Effector memory CD8-positive, alpha-beta T cell (primary cell): ENCODE measurements around the gene VPS35L.

Experiments used
- ATAC-seq: fragments of 150-1000 bp; cut with Tn5 transposase; replicated peaks from 2 replicates; pipeline ENCODE4 v1.10.0; 2021; ENCODE audit warnings: mild to moderate bottlenecking, moderate library complexity
- DNase-seq, 3 experiments: peaks; one replicate each; pipeline ENCODE4 v3.0.0; 2021
- H3K27ac Mint-ChIP-seq, 2 donors: one replicate each; pipeline ENCODE4 v1.8.0; 2022; ENCODE audit warnings: mild to moderate bottlenecking in 2 of 2, mixed read lengths in 2 of 2, moderate library complexity in 2 of 2
- H3K27me3 Mint-ChIP-seq, 2 donors: one replicate each; pipeline ENCODE4 v1.8.0; 2022; ENCODE audit warnings: mixed read lengths in 2 of 2
- H3K36me3 Mint-ChIP-seq: one replicate; pipeline ENCODE4 v1.8.0; 2022; ENCODE audit warnings: mild to moderate bottlenecking, moderate library complexity, mixed read lengths; ENCODE audit not compliant: insufficient read depth
- H3K4me1 Mint-ChIP-seq, 2 donors: one replicate each; pipeline ENCODE4 v1.8.0; 2022; ENCODE audit warnings: low read depth in 2 of 2, mixed read lengths in 2 of 2
- H3K4me3 Mint-ChIP-seq, 2 donors: one replicate each; pipeline ENCODE4 v1.8.0; 2022; ENCODE audit warnings: mild to moderate bottlenecking in 2 of 2, mixed read lengths in 2 of 2, moderate library complexity in 2 of 2
- H3K9me3 Mint-ChIP-seq, 2 donors: one replicate each; pipeline ENCODE4 v1.8.0; 2022; ENCODE audit warnings: mixed read lengths in 2 of 2

VPS35L gene

DNA sequence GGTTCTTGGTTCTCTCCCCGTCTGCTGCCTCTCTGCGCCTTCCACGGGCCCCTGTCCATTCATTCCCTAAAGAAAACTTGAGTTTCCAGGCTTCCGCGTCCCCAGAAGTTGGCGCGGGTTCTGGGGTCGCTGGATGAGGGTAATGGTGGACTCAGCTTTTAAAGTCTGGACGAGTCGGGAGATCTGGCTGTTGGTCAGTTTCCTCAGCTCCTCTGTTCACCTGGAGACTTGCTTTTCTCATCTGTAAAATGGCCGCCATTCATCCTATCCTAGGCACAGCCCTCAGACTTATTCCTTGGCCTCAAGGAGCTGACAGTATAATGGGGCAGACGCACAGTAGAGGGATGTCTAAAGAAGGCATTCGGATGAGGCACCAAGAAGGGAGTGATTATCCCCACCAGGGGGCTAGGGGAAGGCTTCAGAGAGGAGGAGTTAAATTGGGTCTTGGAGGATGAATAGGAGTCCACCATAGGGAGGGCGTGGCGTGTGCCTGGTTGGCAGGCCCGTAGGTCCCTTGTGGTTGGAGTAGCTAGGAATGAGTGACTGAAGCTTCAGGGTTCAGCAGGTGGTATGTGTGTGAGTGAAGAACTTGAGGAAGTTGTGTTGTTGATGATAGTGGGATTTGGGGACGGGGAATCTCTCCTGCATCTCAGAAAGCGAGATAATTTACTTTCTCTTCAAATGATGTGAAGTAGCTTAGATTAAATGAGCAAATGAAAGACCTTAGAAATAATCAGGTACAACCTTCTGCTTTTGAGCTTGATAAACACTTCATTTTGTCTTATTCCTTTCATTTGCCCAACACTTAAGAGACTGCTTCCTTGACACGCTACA, 652 bp downstream of the VPS35L start:
- Mint-ChIP-seq H3K9me3 (no peaks in the 10 kb centered on the region), H3K36me3 (peaks cover 9% of the 10 kb centered on the region), H3K27me3 (no peaks in the 10 kb centered on the region), H3K27ac (peak overlapping the region; percentile 95 to 96), H3K4me3 (peak overlapping the region; percentile 94 to 95), H3K4me1 (peaks cover 9 to 16% of the 10 kb centered on the region in 2 donors)
- ATAC-seq = no peak
- DNase-seq = peak in 2 of 3 experiments; percentile 6 to 9

- H3K4me3 Mint-ChIP-seq = no peak overlapping the region
- no peak overlapping the region for H3K27ac Mint-ChIP-seq
- H3K27me3 Mint-ChIP-seq = no peaks in the 10 kb centered on the region
- no peaks in the 10 kb centered on the region for H3K9me3 Mint-ChIP-seq
- ATAC-seq (no peak), DNase-seq (peak; percentile 35 to 42 (median 37))
- H3K4me1 Mint-ChIP-seq = peaks cover 12 to 16% of the 10 kb centered on the region in 2 donors
- peaks cover 9% of the 10 kb centered on the region for H3K36me3 Mint-ChIP-seq
Measured at GRCh38 chr16:19559242-19559910, 3.9 kb downstream of the VPS35L start.

GRCh38 chr16:19560078-19560477, 4.6 kb downstream of the VPS35L start:
- DNase-seq (no peak), ATAC-seq (no peak)
- Mint-ChIP-seq H3K27ac (no peak overlapping the region), H3K36me3 (peaks cover 7% of the 10 kb centered on the region), H3K4me1 (peaks cover 7 to 12% of the 10 kb centered on the region in 2 donors), H3K27me3 (no peaks in the 10 kb centered on the region), H3K4me3 (no peak overlapping the region), H3K9me3 (no peaks in the 10 kb centered on the region)

DNA sequence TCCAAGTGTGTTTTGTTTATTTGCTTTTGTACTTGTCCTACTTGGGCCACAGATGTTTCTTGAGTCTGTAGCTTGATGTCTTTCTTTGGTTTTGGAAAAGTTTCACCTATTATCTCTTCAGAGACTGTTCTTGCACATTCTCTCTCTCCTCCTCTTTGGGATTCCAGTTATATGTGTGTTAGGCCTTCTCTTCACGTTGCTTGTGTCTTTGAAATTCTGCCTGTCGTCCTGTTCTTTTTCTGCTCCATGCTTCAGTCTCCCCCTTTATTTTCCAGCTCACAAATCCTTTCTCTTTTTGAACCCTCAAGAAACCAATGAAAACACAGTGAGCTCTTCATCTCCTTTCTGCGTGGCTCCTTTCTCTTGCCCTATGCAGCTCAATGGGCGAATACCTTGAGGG, 7.9 kb downstream of the VPS35L start:
- peaks cover 21% of the 10 kb centered on the region for H3K36me3 Mint-ChIP-seq
- DNase-seq = no peak
- no peak for ATAC-seq
- H3K4me3 Mint-ChIP-seq = no peak overlapping the region
- peaks cover 0 to 5% of the 10 kb centered on the region in 2 donors for H3K4me1 Mint-ChIP-seq
- no peaks in the 10 kb centered on the region for H3K9me3 Mint-ChIP-seq
- H3K27ac Mint-ChIP-seq = peak overlapping the region; percentile 66 to 67
- H3K27me3 Mint-ChIP-seq = no peaks in the 10 kb centered on the region

- no peak for ATAC-seq
Measured at GRCh38 chr16:19566362-19566761, 10.9 kb downstream of the VPS35L start.

DNA sequence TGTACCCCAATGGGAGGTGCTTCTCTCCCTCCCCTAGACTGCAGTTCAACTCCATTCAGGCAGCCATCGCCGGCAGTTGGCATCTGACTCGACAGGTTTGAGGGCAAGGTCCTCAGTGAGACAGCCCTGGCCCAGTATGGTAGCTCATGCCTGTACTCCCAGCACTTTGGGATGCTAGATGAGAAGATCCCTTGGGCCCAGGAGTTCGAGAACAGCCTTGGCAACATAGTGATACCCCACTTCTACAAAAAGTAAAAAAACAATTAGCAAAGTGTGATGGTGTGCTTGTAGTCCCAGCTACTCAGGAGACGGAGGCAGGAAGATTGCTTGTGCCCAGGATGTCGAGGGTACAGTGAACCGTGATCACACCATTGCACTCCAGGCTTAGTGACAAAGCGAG, 12.1 kb downstream of the VPS35L start:
- no peak overlapping the region for H3K27ac Mint-ChIP-seq
- peaks cover 45% of the 10 kb centered on the region for H3K36me3 Mint-ChIP-seq
- no peaks in the 10 kb centered on the region for H3K9me3 Mint-ChIP-seq
- H3K4me1 Mint-ChIP-seq = peaks cover 0 to 5% of the 10 kb centered on the region in 2 donors
- no peak for ATAC-seq
- DNase-seq = no peak
- no peaks in the 10 kb centered on the region for H3K27me3 Mint-ChIP-seq
- no peak overlapping the region for H3K4me3 Mint-ChIP-seq

More at GRCh38 chr16:19566362-19566761, 10.9 kb downstream of the VPS35L start:
- H3K27me3 Mint-ChIP-seq = no peaks in the 10 kb centered on the region
- H3K9me3 Mint-ChIP-seq = no peaks in the 10 kb centered on the region
- H3K4me3 Mint-ChIP-seq = no peak overlapping the region
- peaks cover 0 to 5% of the 10 kb centered on the region in 2 donors for H3K4me1 Mint-ChIP-seq
- H3K27ac Mint-ChIP-seq = no peak overlapping the region
- peaks cover 37% of the 10 kb centered on the region for H3K36me3 Mint-ChIP-seq
- DNase-seq = no peak

DNA sequence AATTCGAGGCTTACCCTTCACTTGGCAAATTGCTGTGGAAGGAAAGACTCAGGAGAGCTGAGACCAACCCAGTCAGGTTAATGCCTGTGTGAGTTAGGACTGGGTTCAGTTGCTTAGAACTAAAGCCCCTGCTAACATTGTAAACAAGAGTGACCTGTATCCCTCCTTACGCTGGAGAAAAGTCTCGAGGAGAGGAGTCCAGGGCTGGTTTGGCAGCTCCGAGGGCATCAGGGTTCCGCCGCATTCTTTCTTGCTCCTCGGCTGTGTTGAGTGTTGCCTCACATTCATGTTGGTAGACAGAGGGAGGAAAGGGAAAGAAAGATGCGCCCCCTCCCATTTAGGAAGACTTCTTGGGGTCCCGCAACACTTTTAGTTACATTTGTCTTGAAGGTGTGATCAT, 18.5 kb downstream of the VPS35L start:
- H3K9me3 Mint-ChIP-seq = no peaks in the 10 kb centered on the region

GRCh38 chr16:19574615-19575014, 19.1 kb downstream of the VPS35L start:
- no peak for DNase-seq
- peaks cover 67% of the 10 kb centered on the region for H3K36me3 Mint-ChIP-seq
- no peaks in the 10 kb centered on the region for H3K27me3 Mint-ChIP-seq
- H3K9me3 Mint-ChIP-seq = no peaks in the 10 kb centered on the region
- H3K4me1 Mint-ChIP-seq = no peaks in the 10 kb centered on the region
- H3K27ac Mint-ChIP-seq = no peak overlapping the region
- no peak overlapping the region for H3K4me3 Mint-ChIP-seq
- ATAC-seq = no peak

More for the DNA sequence above, 18.5 kb downstream of the VPS35L start:
- H3K27ac Mint-ChIP-seq = no peak overlapping the region
- ATAC-seq (no peak), DNase-seq (no peak)
- H3K4me3 Mint-ChIP-seq = no peak overlapping the region
- peaks cover 64% of the 10 kb centered on the region for H3K36me3 Mint-ChIP-seq
- H3K4me1 Mint-ChIP-seq = no peaks in the 10 kb centered on the region
- H3K27me3 Mint-ChIP-seq = no peaks in the 10 kb centered on the region

- H3K36me3 Mint-ChIP-seq = peaks cover 65% of the 10 kb centered on the region
- H3K4me1 Mint-ChIP-seq = no peaks in the 10 kb centered on the region
- no peaks in the 10 kb centered on the region for H3K9me3 Mint-ChIP-seq
- H3K27ac Mint-ChIP-seq = no peak overlapping the region
- ATAC-seq = no peak
- no peaks in the 10 kb centered on the region for H3K27me3 Mint-ChIP-seq
- no peak for DNase-seq
- no peak overlapping the region for H3K4me3 Mint-ChIP-seq
Measured at GRCh38 chr16:19578378-19578971, 23.0 kb downstream of the VPS35L start.

DNA sequence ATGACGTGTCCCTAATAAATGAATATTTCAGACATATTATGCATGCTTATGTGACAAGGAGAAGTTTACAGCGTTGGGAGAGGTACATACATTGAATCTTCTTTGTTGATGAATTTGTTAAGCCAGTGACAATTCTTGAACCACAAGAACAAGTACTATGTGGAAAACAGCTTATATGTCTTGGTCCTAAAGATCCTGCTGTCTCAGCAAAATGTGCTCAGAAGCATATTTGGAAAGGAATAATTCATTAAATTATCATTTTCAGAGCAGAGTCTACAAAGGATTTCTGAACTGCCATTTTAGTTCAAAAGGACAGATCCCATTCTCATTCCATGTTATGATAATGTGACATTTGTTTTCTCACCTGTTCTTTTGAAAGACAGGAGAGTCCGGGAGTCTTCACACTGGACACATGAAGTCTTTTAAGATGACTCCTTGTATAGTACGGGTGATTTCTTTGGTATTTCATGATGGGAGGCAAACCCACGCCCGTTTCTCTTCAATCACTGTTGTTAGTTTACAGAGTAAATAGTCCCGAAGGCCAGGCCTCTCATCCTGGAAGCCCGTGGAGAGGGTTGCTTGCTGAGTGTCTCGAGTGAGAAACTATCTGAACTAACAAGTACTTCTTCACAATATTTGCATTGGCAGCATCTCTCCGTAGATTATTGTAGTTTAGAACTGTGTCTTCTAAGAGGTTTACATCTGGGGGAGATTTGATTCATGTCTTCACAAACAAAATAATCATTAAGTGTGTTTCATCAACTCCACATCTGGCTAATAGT, 26.7 kb downstream of the VPS35L start:
- Mint-ChIP-seq H3K27ac (no peak overlapping the region), H3K9me3 (no peaks in the 10 kb centered on the region), H3K4me3 (no peak overlapping the region), H3K27me3 (no peaks in the 10 kb centered on the region), H3K4me1 (no peaks in the 10 kb centered on the region), H3K36me3 (peaks cover 51% of the 10 kb centered on the region)
- DNase-seq (no peak), ATAC-seq (no peak)

- Mint-ChIP-seq H3K4me3 (no peak overlapping the region), H3K9me3 (no peaks in the 10 kb centered on the region), H3K4me1 (no peaks in the 10 kb centered on the region), H3K27ac (no peak overlapping the region), H3K36me3 (peaks cover 56% of the 10 kb centered on the region), H3K27me3 (no peaks in the 10 kb centered on the region)
- DNase-seq (peak in 2 of 3 experiments; percentile 5 to 6), ATAC-seq (peak; percentile 54)
Measured at GRCh38 chr16:19583665-19584300, 28.3 kb downstream of the VPS35L start.

DNA sequence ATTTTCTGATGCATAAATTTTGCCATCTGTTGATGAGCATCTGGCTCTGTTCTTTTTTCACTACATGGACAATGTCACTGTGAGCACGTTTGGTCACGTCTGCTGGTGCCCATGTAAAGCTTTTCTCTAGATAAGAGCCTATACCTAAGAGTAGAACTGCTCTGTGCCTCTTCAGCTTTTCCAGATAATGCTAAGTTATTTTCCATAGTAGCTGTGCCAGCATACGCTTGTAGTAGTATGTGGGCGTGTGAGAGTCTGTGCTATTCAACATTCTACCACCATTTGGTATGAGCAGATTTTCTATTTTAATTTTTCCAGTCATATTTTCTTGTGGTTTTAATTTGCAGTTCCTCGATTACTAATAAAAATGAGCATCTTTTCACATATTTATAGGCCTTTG, 33.2 kb downstream of the VPS35L start:
- no peaks in the 10 kb centered on the region for H3K4me1 Mint-ChIP-seq
- no peak for ATAC-seq
- H3K9me3 Mint-ChIP-seq = no peaks in the 10 kb centered on the region
- peaks cover 53% of the 10 kb centered on the region for H3K36me3 Mint-ChIP-seq
- no peak for DNase-seq
- H3K4me3 Mint-ChIP-seq = no peak overlapping the region
- H3K27ac Mint-ChIP-seq = no peak overlapping the region
- no peaks in the 10 kb centered on the region for H3K27me3 Mint-ChIP-seq

DNA sequence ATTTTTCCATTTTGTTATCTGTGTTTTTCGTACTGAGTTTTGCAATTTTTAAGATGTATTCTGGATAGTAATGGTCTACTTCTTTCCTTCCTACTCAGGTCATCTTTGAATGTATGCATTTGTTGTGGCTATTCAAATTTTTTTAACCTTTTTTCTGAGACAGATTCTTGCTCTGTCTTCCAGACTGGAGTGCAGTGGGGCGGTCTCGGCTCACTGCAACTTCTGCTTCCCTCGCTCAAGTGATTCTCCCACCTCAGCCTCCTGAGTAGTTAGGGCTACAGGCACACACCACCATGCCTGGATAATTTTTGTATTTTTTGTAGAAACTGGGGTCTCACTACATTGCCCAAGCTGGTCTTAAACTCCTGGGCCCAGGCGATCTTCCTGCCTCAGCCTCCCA, 33.6 kb downstream of the VPS35L start:
- no peak for ATAC-seq
- Mint-ChIP-seq H3K27me3 (no peaks in the 10 kb centered on the region), H3K36me3 (peaks cover 54% of the 10 kb centered on the region), H3K9me3 (no peaks in the 10 kb centered on the region), H3K4me1 (no peaks in the 10 kb centered on the region), H3K4me3 (no peak overlapping the region), H3K27ac (no peak overlapping the region)
- no peak for DNase-seq
